SK-N-SH treated with all-trans-retinoic acid at 6 μM for 48 hours (cell line): Measurements from ENCODE around the gene PRM3.

ENCODE experiments used
- ATAC-seq: fragments of 200-7000 bp; cut with Tn5 transposase; 3 replicates; pipeline ENCODE4 v1.9.1; 2020; ENCODE audit warnings: mild to moderate bottlenecking, moderate library complexity
- ARNTL ChIP-seq: fragments of 450-650 bp; formaldehyde crosslinking; IDR thresholded peaks from 2 replicates; pipeline ENCODE4 v1.5.0; 2020; ENCODE audit warnings: low read depth, mild to moderate bottlenecking, moderate library complexity, borderline replicate concordance
- CREB5 ChIP-seq: fragments of 250-450 bp; sonication (Bioruptor Pico); IDR thresholded peaks from 2 replicates; pipeline ENCODE4 v1.5.1; 2020; ENCODE audit warnings: low read depth, mild to moderate bottlenecking, moderate library complexity
- CSDC2 ChIP-seq: fragments of 250-450 bp; sonication (Bioruptor Pico); IDR thresholded peaks from 2 replicates; pipeline ENCODE4 v1.5.0; 2020; ENCODE audit warnings: mild to moderate bottlenecking, moderate library complexity
- CSRNP3 ChIP-seq: fragments of 250-450 bp; sonication (Bioruptor Pico); IDR thresholded peaks from 2 replicates; pipeline ENCODE4 v1.5.1; 2021; ENCODE audit warnings: mild to moderate bottlenecking, moderate library complexity
- ESRRG ChIP-seq: fragments of 250-450 bp; sonication (Bioruptor Pico); IDR thresholded peaks from 2 replicates; pipeline ENCODE4 v1.6.1; 2021; ENCODE audit warnings: mild to moderate bottlenecking
- GLIS3 ChIP-seq: fragments of 250-450 bp; sonication (Bioruptor Pico); IDR thresholded peaks from 2 replicates; pipeline ENCODE4 v1.5.0; 2020; ENCODE audit warnings: mild to moderate bottlenecking, moderate library complexity
- ISL1 ChIP-seq: fragments of 250-450 bp; sonication (Bioruptor Pico); IDR thresholded peaks from 2 replicates; pipeline ENCODE4 v2.1.2; 2022; ENCODE audit warnings: mild to moderate bottlenecking, moderate library complexity
- OSR1 ChIP-seq: fragments of 250-450 bp; sonication (Bioruptor Pico); IDR thresholded peaks from 2 replicates; pipeline ENCODE4 v1.8.0; 2022; ENCODE audit warnings: moderate library complexity, mild to moderate bottlenecking, inconsistent platforms
- PATZ1 ChIP-seq: fragments of 250-450 bp; sonication (Bioruptor Pico); IDR thresholded peaks from 2 replicates; pipeline ENCODE4 v1.8.0; 2020; ENCODE audit warnings: mild to moderate bottlenecking, moderate library complexity, borderline replicate concordance
- PPARA ChIP-seq: fragments of 250-450 bp; sonication (Bioruptor Pico); IDR thresholded peaks from 2 replicates; pipeline ENCODE4 v1.5.0; 2020; ENCODE audit warnings: mild to moderate bottlenecking, borderline replicate concordance
- RARB ChIP-seq: fragments of 250-450 bp; sonication (Bioruptor Pico); IDR thresholded peaks from 2 replicates; pipeline ENCODE4 v1.8.0; 2021; ENCODE audit warnings: mild to moderate bottlenecking, moderate library complexity
- SNAI2 ChIP-seq: fragments of 250-450 bp; sonication (Bioruptor Pico); IDR thresholded peaks from 2 replicates; pipeline ENCODE4 v1.5.0; 2020; ENCODE audit warnings: mild to moderate bottlenecking, moderate library complexity
- TCF4 ChIP-seq: fragments of 250-450 bp; sonication (Bioruptor Pico); IDR thresholded peaks from 2 replicates; pipeline ENCODE4 v1.8.0; 2021; ENCODE audit warnings: mild to moderate bottlenecking, moderate library complexity, borderline replicate concordance
- TSHZ2 ChIP-seq: fragments of 250-450 bp; sonication (Bioruptor Pico); IDR thresholded peaks from 2 replicates; pipeline ENCODE4 v1.5.0; 2020; ENCODE audit warnings: mild to moderate bottlenecking, moderate library complexity
- ZC3H10 ChIP-seq: fragments of 250-450 bp; sonication (Bioruptor Pico); IDR thresholded peaks from 2 replicates; pipeline ENCODE4 v1.5.1; 2021; ENCODE audit warnings: mild to moderate bottlenecking, moderate library complexity
- ZFP3 ChIP-seq: fragments of 250-450 bp; sonication (Bioruptor Pico); IDR thresholded peaks from 2 replicates; pipeline ENCODE4 v1.5.0; 2020; ENCODE audit warnings: mild to moderate bottlenecking, moderate library complexity
- ZFP30 ChIP-seq: fragments of 450-650 bp; formaldehyde crosslinking; IDR thresholded peaks from 2 replicates; pipeline ENCODE4 v1.5.0; 2022; ENCODE audit warnings: mild to moderate bottlenecking, moderate library complexity
- ZNF565 ChIP-seq: fragments of 450-650 bp; formaldehyde crosslinking; conservative IDR thresholded peaks from 2 replicates; pipeline ENCODE4 v1.5.0; 2020; ENCODE audit warnings: low read depth, mild to moderate bottlenecking, moderate library complexity
- ZNF8 ChIP-seq: fragments of 450-650 bp; formaldehyde crosslinking; IDR thresholded peaks from 2 replicates; pipeline ENCODE4 v1.5.0; 2020; ENCODE audit warnings: mild to moderate bottlenecking, moderate library complexity

PRM3 gene

DNA sequence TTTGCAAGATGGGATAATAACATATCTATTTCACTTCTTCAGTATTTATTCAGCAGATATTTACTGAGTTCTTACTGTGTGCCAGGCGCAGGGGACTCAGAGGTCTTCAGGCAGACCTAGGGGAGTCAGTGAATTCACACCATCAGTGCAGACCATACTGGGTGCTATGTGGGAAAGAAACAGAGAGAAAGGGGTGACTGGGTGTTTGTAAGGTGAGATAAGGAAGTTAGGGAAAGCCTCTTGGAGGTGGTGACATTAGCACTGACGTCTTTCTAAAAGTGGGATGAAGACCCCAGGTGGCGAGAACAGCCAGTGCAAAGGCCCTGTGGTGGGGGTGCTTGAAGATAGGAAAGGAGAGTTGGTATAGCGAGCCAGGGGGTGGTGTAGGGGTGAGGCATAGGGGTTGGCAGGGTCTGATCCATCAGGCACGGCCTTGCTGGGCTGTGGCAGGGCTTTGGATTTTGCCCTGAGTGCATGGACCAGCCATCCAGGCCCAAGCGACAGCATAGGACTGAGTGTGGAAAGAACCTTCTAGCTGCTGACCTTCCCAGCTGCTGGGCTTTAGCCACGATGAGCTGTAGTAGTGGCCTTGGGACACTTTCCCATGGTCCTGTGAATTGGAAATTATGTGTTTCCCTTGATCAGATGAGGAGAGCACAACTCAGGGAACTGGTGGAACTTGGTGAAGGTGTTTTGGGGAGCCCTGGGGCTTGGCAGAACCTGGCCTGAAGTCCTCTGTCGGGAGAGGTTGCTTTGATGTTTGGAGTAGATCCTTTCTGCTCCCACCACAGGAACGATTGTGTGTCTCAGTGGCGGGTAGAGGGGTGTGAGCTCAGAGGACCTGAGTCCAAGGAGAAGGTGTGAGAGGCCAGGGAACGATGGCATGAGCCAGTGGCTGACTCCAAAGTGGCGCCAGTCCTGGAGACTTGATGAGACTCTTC, 13.5 kb downstream of the PRM3 start:
- TF ChIP-seq ARNTL (CRISPR knock-in tag) = no peak
- TF ChIP-seq RARB (CRISPR knock-in tag) = no peak
- no peak for TF ChIP-seq PPARA (CRISPR knock-in tag)
- no peak for TF ChIP-seq CSDC2 (CRISPR knock-in tag)
- TF ChIP-seq ZC3H10 (CRISPR knock-in tag) = no peak
- no peak for TF ChIP-seq ISL1
- TF ChIP-seq ZFP30 = no peak
- TF ChIP-seq PATZ1 (CRISPR knock-in tag) = no peak
- TF ChIP-seq, all 23 proteins: peak for 0
- no peak for ATAC-seq

GRCh38 chr16:11258553-11259492, 14.6 kb downstream of the PRM3 start:
- no peak for ATAC-seq
- TF ChIP-seq GLIS3 (no peak), ZNF565 (CRISPR knock-in tag) (no peak), RARB (CRISPR knock-in tag) (no peak), ESRRG (CRISPR knock-in tag) (no peak), ZNF8 (CRISPR knock-in tag) (no peak), OSR1 (CRISPR knock-in tag) (no peak), SNAI2 (CRISPR knock-in tag) (no peak), CREB5 (CRISPR knock-in tag) (no peak), ZFP30 (no peak), TSHZ2 (no peak), CSRNP3 (CRISPR knock-in tag) (no peak), ZFP3 (no peak), PPARA (CRISPR knock-in tag) (no peak), TCF4 (CRISPR knock-in tag) (no peak), PATZ1 (CRISPR knock-in tag) (no peak)
